Raji (cell line): ENCODE data around the gene CAPRIN1.

ENCODE experiments used
- POLR2A ChIP-seq: IDR thresholded peaks from 2 replicates; pipeline ENCODE4 v1.6.1; 2011; ENCODE audit warnings: low read depth, low read length, control low read depth; ENCODE audit not compliant: insufficient read depth

The CAPRIN1 gene, protein sequence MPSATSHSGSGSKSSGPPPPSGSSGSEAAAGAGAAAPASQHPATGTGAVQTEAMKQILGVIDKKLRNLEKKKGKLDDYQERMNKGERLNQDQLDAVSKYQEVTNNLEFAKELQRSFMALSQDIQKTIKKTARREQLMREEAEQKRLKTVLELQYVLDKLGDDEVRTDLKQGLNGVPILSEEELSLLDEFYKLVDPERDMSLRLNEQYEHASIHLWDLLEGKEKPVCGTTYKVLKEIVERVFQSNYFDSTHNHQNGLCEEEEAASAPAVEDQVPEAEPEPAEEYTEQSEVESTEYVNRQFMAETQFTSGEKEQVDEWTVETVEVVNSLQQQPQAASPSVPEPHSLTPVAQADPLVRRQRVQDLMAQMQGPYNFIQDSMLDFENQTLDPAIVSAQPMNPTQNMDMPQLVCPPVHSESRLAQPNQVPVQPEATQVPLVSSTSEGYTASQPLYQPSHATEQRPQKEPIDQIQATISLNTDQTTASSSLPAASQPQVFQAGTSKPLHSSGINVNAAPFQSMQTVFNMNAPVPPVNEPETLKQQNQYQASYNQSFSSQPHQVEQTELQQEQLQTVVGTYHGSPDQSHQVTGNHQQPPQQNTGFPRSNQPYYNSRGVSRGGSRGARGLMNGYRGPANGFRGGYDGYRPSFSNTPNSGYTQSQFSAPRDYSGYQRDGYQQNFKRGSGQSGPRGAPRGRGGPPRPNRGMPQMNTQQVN

DNA sequence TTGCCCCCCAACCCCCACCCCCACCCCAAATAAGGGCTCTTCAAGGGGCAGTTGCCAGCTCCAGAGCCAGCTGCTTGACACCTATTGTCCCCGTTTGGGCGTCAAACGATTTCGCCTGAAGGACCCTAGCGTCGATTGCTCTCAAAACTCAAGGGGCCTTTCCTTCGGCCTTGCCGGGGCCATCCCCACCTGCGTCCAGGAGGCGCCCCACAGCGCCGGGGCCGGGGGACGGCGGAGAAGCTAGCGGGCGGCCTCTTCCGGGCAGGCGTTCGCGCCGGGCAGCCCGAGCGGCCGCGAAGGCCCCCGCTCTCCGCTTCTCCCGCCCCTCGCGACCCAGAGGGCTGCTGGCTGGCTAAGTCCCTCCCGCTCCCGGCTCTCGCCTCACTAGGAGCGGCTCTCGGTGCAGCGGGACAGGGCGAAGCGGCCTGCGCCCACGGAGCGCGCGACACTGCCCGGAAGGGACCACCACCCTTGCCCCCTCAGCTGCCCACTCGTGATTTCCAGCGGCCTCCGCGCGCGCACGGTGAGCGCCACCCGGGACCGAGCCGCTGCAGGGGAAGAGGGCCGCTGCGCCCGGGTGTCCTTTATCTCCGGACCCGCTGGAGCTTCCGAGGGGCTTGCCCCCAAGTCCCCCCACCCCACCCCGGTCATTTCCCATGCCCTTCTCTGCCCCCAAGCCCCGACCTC, at the start of gene CAPRIN1:
CAPRIN1 (plus strand) TSS at position 383 of the 687 bp plus-strand sequence. CDS start 690 bp downstream, outside the sequence.
- TF ChIP-seq POLR2A, result peak; percentile 82; the same call in 1 of the 2 replicates

DNA sequence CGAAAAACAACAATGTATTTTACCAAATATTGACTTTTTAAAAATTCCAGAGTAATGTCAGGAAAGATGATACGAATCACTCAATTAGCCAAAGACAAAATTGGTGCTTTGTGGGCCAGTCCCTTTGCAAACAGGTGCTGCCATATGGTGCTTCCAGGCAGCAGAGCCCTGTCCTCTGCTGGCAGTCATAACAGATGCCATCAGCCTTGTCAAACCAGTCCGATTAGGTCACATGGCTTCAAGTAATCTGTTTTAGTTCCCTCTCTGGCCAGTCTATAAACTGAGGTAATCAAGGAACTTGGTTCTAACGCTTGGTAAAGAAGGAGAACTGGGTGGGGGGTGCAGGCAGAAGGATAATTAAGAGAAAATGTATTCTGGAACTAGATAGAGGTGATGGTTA, 49.1 kb upstream of the CAPRIN1 start:
- TF ChIP-seq POLR2A, result no peak

DNA sequence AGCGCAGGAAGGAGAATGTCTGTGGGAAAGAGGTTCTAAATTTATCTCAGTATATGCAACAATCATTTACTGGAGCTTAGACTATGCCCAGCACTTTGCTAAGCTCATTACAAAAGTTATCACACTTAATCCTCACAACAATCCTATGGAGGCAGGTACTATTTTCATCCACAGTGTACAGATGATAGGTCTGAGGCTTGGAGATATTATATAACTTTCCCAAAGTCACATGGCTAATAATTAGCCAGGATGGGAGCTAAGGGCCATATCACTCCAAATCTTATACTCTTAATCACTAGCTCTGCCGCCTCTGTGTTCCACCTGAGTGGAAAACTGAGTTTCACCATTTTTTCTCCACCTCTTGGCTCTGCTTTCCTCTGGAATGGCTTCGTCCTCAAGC, 47.3 kb upstream of the CAPRIN1 start:
- TF ChIP-seq POLR2A, result no peak

DNA sequence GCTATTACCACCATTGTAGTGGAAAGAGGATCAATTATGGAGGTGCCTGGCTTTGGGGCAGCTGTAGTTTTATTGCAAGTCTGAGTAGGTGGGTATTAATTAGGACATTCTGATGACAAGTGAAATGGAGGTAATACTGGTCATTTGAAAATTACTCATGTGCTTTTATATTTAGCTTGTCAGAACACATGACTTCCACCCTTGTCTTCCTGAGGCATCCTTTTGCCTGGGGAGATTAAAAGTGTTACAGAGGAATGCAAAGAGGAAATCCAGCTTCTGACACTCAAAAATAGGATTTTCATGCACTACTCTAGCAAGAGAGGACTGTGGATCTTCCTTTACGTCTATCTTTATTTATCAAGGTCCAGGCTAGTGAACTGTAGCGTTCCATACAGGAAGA, 44.7 kb upstream of the CAPRIN1 start:
- TF ChIP-seq POLR2A, result no peak

DNA sequence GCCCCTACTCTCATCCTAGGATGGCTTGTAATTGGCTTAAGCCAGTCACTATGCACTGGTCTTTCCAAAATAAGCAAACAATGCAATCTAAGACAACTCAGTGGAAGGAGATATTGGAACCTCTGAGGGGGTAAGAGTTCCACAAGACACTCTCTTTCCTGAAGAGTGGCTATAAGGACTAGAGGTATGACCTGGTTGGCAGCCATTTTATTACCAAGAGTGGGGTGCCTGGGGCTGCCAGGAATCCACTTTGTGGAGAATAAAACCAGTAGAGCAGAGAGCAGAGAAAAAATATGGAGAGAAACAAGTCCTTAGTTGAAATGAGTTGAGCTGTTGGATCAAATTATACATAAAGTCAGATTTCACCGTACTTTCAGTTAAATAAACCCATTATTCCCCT, 38.8 kb upstream of the CAPRIN1 start:
- no peak for TF ChIP-seq POLR2A

DNA sequence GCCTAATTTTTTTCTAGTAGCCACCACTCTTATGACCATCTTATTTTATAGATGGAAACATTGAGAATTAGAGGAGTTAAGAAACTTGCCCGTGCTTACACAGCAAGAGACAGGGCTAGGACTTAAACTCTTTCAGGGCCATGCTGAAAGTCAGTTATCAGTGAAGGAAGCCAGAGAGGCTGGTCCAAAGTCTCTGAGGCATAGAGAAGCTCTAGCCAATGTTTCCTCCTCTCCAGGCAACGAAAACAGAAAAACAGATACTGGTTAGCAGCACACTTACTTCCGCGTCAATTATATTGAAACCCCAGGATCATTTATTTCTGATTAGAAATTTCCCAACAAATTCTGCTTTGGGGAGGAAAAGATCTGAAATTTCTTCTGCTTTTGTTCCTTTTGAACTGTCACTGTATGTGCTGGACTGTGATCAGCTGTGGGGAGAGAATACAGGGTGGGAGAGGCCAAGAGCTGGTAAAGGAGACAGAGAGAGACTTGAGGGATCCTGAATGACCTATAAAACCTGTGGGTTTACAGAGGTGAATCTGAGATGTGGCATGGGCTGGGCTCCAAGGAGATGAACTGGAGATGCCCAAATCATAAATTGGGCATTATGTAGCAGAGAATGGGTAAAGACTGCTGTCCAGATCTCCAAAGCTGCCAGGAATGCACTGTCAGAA, 37.5 kb upstream of the CAPRIN1 start:
- TF ChIP-seq POLR2A, result no peak

DNA sequence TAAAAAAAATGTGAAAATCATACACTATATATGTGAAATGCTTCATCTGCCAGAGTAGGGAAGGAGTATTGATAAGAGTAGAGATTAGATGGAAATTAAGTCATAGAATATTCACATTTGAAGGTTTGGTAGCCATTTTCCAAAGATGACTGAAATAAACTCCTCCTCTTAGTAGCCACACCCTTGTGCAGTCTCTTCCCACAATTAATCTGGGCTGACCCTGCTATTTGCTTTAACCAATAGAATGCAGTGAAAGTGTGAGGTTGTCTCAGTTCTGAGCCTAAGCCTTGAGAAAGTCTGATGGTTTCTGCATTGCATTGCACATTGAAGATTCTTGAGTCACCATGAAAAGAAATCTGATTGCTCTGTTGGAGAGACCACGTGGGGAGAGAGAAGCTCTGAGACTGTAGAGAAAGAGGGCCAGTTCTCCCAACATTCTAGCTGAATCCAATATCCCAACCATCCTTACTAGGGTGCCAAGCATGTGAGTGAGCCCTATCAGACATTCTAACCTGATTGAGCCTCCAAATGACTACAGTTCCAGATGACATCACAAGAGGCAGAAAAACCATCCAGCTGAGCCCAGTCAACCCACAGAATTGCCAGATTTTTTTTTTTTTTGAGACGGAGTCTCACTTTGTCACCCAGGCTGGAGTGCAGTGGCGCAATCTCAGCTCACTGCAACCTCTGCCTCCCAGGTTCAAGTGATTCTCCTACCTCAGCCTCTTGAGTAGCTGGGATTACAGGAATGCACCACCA, 29.4 kb upstream of the CAPRIN1 start:
- TF ChIP-seq POLR2A, result no peak

DNA sequence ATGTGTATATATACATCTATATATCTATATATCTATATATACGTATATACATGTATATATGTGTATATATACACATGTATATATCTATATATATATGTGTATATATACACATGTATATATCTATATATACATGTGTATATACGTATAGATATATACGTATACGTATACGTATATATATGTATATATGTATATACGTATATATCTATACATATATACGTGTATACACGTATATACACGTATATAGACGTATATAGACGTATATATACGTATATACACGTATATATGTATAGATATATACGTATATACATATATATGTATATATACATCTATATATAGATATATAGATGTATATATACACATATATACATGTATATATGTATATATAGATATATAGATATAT, 25.1 kb upstream of the CAPRIN1 start:
- TF ChIP-seq POLR2A, result no peak

DNA sequence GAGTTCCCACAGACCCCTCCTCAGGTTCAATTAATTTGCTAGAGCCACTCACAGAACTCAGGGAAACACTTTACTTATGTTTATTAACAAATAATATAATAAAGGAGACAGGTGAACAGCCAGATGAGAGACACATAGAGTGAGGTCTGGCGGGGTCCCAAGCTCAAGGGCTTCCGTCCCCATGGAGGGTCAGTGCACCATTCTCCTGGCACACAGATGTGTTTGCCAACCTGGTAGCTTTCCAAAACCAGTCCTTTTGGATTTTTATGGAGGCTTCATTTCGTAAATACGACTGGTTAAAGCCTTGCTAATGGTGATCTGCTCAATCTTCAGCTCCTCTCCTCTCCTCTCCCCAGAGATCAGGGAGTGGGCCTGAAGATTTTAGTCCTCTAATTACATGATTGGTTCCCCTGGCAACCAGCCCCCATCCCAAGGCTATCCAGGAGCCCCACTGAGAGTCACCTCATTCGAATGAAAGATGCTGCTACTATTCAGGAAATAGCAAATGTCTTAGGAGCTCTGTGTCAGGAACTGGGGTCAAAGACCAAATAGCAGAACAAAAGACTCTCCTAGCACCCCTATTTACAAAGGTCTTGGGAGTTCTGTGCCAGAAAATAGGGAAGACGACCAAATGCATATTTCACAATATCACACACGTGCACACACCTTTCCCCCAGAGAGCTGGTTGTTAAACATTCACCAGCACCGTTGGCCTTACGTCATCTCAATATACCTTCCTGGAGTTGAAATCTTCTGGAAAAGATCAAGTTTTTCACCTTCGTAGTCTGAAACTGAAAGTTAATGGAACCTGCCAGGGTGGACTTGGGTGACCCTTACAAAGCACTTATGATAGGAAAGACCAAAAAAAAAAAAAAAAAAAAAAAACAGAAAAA, 23.8 kb upstream of the CAPRIN1 start:
- no peak for TF ChIP-seq POLR2A

DNA sequence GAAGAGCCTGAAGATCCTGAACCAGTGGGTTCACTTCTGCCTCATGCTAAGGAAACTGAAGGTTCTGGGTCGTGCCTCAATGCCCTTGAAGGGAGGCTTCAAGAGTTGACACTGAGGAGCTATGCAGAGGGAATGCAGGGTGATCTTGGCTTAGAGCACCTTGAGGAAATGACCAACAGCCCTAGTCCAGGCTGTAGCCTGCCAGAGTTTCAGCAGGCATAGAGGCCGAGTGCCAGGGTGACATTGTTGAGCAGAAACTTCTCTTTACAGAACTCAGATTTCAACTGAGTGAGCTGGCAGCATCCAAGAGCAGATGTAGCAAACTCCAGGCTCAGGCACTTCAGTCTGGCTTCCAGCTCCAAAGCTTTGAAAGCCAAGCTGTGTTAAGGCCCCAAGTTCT, 23.1 kb upstream of the CAPRIN1 start:
- TF ChIP-seq POLR2A, result no peak

DNA sequence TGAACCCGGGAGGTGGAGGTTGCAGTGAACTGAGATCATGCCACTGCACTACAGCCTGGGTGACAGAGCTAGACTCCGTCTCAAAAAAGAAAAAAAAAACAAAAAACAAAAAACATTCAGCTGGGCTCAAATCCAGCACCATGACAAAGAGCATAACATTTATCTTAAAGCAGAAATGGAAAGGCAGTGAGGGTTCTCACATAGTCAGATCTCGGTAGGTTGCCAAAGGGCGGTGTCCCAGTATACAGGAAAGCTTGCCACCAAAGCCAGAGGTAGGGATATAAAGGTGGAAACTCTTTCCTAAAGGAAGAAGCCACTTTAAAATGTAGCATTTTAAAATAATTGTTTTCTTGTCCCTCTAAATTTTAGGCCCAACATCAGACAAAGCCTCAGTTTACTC, 22.4 kb upstream of the CAPRIN1 start:
- no peak for TF ChIP-seq POLR2A

DNA sequence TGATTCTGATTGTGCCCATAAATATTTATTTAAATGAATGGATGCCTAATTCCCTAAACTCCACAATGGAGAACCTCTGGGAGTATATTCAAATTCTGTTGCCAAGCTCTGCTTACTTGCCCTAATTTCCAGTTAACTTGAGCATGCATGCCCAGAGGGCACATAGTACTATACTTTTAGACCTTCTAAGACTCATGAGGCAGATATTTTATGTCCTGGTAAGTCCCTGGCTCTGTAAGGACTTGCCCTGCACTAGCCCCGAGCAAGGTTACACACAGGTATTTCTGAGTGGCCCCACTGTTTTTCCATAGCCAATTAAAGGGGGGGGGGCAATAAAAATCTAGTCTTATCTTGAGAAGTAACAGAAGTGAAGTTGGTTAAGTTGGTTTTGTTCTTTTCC, 21.1 kb upstream of the CAPRIN1 start:
- TF ChIP-seq POLR2A, result no peak

DNA sequence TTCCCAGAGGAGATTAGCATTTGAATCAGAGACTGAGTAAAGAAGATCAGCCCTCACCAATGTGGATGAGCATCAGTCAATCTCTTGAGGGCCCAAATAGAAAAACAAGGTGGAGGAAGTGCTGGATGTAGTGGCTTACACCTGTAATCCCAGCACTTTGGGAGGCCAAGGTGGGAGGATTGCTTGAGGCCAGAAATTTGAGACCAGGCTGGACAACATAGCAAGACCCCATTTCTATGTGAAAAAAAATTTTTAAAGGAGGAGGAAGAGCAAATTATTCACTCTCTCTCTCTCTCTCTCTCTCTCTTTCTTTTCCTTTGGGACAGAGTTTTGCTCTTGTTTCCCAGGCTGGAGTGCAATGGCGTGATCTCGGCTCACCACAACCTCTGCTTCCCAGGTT, 18.1 kb upstream of the CAPRIN1 start:
- no peak for TF ChIP-seq POLR2A

DNA sequence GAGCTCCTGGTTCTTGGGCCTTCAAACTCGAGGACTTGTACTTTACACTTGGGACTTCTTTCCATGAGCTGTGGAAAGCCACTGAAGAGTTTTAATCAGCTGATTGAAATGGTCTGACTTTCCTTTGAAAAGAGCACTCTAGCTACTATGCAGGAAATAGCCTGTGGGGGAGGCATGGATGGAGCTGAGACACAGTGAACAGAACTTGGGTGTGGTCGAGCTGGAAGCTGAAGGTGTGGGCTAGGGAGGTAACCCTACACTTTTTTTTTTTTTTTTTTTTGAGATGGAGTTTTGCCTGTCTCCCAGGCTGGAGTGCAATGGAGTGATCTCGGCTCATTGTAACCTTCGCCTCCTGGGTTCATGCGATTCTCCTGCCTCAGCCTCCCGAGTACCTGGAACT, 17.5 kb upstream of the CAPRIN1 start:
- TF ChIP-seq POLR2A, result no peak
